ENCODE measurements around the gene LDLRAD4. TPM values are rescaled to one million over a fixed set of nuclear protein-coding genes. Genes with fewer than 3 reads are reported as not detected.

The LDLRAD4 gene
- polyA plus RNA-seq, 3 donors: 10.3 to 11.5 (median 10.9) TPM

DNA sequence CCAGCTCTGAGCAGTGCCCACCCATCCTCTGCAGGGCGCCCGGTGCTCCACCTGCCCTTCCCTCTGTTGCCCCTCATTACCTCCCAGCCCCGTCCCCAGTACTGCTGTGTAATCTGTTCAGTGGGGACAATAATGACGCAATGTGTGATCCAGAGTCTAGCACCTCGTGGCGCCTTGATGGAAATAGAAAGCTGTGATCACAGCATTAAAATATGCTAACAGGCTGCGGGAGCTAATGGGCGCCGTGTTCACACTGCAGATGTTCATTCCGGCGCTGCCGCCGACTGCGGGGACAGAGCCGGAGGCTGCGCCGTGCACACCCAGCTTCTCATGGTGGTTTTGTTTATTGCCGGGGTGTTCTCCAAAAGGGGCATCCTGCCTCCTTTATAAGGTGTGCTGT lies 235.2 kb downstream of the LDLRAD4 start:
- no peak for DNase-seq (ENCODE audit: extremely low read depth in 1 of 11, low read depth in 9 of 11, low spot score in 4 of 11)

DNA sequence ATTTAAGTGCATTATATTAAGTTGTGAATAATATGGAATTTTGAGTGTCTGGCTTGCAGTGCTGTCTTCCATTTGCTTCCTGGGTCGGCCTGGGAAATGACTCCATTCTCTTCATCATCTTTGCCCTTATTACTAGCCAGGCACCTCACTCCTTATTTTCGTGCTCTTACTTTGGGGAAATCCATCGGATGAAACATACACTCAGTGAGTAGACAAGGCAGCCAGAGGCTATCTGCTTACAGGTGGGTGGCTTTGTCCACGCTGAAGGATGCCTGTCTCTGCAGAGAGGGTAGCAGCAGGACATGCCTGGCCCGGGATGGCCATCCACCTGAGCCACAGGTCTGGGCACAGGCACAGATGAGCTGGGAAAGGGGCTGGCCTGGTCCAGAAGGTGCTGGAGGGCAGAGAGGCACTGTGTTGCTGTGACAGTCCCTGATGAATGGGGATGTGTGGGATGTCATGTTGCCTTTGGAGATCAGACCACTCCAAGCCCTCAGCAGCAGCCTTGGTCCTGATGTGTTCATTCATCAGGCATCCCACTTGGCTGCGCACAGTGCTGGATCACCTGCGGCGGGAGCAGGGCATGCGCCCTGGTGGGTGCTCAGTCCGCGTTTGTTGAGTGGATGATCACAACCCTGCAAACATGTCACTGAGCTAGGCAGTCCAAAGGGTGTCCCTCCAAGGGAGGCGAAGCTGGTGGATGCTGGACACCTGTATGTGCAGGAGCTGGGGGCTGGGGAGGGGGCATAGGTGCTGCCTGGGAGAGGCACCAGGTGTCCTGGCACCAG lies 236.0 kb downstream of the LDLRAD4 start:
- DNase-seq (ENCODE audit: extremely low read depth in 1 of 11, low read depth in 9 of 11, low spot score in 4 of 11): no peak

DNA sequence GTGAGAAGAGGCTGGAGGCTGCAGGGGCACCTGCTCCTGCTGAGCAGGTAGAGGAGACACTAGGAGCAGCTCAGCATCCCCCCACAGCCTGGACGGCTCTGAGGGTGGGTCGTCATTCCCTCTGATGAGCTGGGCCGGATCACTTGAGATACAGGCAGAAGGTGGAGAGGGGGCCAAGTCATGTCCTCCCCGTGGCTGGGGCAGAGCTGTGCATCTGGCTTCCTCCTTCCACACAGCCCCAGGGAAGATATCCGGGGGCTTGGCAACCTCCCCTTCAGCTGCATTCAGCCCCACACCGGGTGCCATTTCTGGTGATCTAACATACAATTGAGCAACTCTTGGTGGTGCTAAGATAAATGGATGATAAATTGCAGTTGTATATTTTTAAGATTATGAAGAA lies 236.9 kb downstream of the LDLRAD4 start:
- no peak for DNase-seq (ENCODE audit: extremely low read depth in 1 of 11, low read depth in 9 of 11, low spot score in 4 of 11)

DNA sequence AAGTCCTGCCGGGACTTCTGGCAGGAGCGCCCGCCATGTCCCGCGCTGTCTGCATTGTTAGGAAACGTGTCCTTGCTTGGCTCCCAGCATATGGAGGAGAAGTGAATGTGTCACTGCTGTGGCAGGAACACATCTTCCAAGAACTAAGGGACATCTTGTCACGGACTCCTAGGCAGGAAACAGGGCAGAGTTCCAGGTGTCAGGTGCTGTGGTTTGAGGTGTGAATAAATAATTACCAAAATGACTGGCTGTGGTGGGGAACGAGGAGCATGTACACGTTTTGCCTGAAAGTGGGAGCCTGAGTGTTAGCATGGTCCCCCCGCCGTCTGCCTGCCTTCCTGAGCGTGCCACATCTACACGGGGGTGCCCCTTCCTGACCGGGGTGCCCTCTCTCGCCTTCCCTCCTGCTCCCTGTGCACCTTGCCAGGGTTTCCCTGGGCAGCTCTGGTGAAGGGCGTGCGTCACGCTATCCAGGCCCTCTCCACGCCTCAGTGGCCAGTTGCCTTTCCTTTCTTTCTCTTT lies 237.5 kb downstream of the LDLRAD4 start:
- DNase-seq (ENCODE audit: extremely low read depth in 1 of 11, low read depth in 9 of 11, low spot score in 4 of 11): no peak

GRCh38 chr18:13456736-13457271 lies 238.2 kb downstream of the LDLRAD4 start:
- no peak for DNase-seq (ENCODE audit: extremely low read depth in 1 of 11, low read depth in 9 of 11, low spot score in 4 of 11)

- no peak for DNase-seq (ENCODE audit: extremely low read depth in 1 of 11, low read depth in 9 of 11, low spot score in 4 of 11)
Observed at GRCh38 chr18:13457327-13457726, 238.8 kb downstream of the LDLRAD4 start.

GRCh38 chr18:13460946-13461345 lies 242.4 kb downstream of the LDLRAD4 start:
- DNase-seq (ENCODE audit: extremely low read depth in 1 of 11, low read depth in 9 of 11, low spot score in 4 of 11): no peak

DNA sequence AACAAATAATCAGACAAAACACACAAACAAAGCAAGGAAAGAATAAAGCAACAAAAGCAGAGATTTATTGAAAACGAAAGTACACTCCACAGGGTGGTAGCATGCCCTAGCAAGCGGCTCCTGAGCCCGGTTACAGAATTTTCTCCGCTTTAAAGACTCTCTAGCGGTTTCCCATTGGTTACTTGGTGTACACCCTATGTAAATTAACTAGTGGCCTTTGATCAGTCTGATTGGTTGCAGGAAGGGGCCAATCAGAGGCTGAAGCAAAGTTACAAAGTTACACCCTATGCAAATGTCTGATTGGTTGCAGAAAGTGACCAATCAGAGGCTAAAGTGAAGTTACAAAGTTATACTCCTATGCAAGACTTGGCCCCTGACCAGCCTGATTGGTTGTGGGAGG lies 242.9 kb downstream of the LDLRAD4 start:
- DNase-seq (ENCODE audit: extremely low read depth in 1 of 11, low read depth in 9 of 11, low spot score in 4 of 11): no peak

DNA sequence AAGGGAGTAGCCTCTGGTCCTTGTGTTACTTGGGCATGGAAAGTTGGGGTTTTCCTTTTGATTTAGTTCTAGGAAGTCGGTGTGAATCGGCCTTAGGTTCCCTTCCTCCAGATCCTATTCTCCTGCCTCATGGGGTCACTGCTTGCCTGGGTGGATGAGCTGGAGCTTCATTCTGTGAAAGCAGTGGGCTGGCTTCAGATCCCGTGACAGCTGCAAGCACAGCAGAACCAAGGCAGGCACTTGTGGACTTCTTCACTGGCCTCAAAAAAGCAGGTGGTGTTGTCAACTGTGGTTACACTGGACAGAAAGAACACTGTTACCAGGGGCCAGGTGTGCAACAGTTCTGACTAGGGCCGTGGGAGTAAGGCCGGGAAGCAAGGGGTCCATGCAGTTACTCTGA lies 243.4 kb downstream of the LDLRAD4 start:
- DNase-seq (ENCODE audit: extremely low read depth in 1 of 11, low read depth in 9 of 11, low spot score in 4 of 11): no peak

DNA sequence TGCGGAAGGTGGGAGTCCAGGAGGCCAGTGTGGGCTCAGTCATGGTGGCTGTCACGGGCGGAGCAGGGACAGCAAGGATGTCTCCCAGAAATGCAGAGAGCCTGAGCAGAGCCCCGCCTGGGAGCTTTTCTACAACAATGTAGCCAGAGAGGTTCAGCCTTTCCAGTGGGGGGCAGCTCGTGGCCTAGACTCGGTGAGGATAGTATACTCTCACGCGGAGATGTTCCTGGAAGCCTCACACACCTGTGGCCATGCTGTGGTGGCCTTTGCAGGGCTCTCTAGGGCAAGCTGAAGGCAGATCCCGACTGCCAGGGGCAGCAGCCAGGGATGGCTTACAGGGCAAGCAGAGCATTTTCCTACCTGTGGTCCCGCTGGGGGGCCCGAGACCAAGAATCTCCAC lies 244.1 kb downstream of the LDLRAD4 start:
- DNase-seq (ENCODE audit: extremely low read depth in 1 of 11, low read depth in 9 of 11, low spot score in 4 of 11): no peak

DNA sequence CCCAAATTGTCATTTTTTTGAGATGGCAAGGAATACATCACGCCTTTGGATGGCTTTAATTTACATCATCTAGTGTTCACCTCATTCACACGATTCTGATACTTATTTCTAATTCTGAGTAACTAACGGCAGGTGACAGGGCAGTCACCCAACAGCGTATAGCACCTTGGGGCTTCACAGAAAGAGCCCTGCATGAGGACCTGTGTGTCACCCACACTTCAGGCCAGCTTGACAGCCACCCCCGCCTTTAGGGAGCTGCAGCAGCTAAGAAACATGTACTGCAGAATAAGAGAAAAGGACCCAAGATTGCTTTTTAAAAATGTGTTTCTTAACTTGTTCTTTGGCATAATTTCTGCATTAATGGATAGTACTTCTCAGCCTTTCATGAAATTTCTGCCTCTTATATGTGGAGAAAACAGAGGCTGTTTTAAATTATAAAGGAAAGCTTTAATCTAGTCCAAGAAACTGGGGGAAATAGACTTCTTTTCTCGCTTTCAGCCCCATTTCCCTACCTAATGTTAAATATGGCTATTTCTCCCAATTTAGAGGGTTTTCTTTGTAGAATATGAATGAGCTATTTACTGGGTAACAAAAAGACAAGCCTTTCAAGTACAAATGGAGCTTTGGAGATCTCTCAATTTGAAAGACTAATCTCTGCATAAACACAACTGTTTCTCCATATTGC lies 245.1 kb downstream of the LDLRAD4 start:
- no peak for DNase-seq (ENCODE audit: extremely low read depth in 1 of 11, low read depth in 9 of 11, low spot score in 4 of 11)

DNA sequence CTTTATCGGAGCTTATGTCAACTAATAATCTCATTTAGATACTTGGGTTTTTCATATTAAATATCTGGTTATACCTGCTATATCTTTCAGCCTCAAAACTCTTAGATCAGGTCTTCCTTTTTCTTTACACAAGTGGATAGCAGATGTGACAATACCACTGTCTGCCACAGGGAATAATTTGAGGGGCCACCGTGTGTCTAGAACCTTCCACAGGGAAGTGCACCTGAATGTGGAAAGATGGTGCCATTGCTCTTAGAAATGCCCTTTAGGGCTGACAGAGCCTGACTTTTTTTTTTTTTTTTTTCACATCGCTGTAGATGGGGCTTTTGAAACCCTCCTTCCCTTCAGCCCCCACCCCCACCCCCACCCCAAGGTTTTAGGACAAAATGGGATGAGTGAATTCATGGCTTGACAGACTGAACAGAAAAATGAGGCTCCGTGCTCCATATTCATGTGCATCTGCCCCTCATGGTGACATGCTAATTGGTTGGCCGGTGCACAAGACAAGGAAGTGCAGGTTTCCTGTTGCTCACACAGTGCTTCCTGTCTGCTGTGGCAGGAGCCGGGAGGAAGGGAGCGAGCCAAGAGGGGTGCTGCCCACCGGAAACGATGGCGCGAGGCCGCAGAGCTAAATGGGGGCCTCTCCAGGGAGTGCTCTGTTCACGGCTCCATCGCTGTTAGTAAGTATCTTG lies 246.0 kb downstream of the LDLRAD4 start:
- DNase-seq (ENCODE audit: extremely low read depth in 1 of 11, low read depth in 9 of 11, low spot score in 4 of 11): no peak

DNA sequence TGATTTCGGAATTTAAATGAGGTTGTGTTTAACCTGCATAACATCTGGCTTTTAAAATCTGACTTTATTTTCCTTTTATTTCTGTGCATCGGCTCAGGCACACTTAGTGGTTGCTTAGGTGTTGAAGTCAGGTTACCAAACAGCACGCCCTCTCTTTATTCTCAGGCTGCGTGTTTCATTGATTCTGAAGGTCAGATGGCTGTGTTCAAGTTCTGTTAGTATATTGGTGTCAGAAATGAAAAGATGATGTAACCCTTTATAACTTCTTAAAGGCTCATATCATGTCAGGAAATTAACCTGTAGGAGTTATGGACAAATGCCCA lies 246.5 kb downstream of the LDLRAD4 start:
- no peak for DNase-seq (ENCODE audit: extremely low read depth in 1 of 11, low read depth in 9 of 11, low spot score in 4 of 11)

DNA sequence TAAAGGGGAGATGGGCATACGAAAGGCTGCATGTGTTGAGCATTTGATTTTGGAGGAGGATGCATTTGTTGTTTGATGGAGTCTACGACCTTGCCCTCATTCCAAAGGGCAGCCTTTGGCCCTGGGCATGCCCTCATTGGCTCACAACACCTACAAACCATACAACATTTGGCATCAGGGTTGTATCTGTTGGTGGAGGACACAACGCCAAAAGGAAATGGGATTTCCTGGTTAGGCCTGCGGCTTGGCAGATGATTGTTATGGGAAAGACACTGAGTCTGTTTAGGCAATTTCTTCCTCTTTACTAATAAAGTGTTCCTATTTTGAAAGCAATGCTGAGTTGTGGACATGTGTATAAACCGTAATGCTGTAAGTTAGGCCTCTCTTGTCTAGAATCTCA lies 246.9 kb downstream of the LDLRAD4 start:
- DNase-seq (ENCODE audit: extremely low read depth in 1 of 11, low read depth in 9 of 11, low spot score in 4 of 11): no peak

DNA sequence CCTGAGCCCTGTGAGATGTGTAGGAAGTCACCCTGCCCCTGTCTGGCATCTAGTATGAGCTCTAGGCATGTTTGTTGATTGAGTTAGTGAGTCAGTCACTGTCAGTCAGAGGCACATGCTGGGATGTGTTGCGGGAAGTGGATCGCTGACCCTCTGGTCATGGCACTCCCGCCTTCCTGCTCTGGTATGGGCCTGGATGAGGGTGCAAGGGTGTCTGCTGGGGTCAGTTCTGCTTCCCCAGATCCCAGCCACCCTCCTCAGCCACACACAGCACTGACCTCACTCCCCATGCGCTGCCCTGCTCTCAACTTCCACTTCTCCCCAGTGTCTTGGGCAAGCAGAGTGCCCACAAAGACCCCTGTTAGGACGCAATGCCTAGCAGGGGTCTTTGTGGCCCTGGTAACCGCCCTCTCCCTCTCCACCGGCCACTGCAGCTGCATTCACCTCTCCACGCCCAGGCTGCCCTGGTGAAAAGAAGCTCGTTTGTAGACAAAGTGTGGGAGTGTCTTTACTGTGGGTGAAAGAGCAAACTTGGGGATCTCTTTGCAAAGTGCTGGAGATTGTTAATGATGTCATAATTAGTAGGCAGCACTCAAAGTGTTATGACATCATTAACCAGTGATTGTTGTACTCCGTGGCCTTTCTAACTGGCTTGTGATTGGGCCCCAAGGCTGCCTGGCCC lies 252.1 kb downstream of the LDLRAD4 start:
- DNase-seq (ENCODE audit: extremely low read depth in 1 of 11, low read depth in 9 of 11, low spot score in 4 of 11): no peak

DNA sequence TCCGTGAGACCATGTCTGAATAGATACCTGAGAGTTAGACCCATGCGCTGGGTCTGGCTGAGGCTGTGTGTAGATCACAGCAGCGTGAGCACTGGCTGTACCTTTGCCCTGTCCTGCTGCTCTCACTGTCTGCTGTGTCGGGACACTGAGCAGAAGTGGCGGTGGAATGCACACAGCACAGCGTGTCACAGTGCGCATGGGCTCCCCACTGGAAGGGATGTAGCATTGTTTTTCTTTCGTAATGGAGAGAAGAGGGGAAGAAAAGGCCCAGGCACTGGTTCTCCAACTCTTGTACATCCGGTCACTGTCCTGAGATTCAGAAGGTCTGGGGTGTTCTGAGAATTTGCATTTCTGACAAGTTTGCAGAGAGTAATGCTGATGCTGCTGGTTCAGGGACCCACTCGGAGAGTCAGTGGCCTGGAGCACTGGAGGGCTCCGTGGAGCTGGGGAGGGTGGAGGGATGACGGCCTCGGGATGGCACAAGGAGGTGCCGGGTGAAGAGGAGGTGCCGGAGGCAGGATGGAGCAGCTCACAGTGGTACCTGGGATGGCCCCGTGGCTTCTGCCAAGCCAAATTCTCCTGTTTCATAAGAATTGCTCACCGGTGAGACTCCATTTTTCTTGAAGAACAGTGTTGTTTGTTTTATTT lies 252.8 kb downstream of the LDLRAD4 start:
- DNase-seq (ENCODE audit: extremely low read depth in 1 of 11, low read depth in 9 of 11, low spot score in 4 of 11): no peak

- DNase-seq (ENCODE audit: extremely low read depth in 1 of 11, low read depth in 9 of 11, low spot score in 4 of 11): no peak
Observed at GRCh38 chr18:13471971-13472628, 253.5 kb downstream of the LDLRAD4 start.

- no peak for DNase-seq (ENCODE audit: extremely low read depth in 1 of 11, low read depth in 9 of 11, low spot score in 4 of 11)
Observed at GRCh38 chr18:13473751-13474150, 255.2 kb downstream of the LDLRAD4 start.
